ENCODE measurements around the gene XCR1.

DNA sequence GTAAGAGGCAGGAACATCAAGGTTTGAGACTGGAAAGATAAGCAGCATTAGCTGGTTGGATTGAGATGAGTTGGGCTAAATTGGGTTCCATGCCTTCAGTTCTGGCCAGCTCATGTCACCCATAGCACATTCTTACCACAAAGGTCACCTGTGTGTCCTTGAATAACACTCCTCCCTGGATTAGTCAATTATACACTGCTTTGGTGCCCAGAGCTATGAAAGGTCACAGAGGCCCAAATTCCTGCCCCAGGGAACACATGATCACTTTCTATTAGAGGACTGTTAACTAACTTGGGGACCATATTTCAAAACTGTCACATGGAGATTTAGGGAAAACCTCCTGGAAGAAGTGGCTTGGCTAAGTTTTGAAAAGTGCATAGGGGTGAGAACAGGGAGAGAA is 40.1 kb upstream of the XCR1 start:
- TF ChIP-seq, protein P1, sequence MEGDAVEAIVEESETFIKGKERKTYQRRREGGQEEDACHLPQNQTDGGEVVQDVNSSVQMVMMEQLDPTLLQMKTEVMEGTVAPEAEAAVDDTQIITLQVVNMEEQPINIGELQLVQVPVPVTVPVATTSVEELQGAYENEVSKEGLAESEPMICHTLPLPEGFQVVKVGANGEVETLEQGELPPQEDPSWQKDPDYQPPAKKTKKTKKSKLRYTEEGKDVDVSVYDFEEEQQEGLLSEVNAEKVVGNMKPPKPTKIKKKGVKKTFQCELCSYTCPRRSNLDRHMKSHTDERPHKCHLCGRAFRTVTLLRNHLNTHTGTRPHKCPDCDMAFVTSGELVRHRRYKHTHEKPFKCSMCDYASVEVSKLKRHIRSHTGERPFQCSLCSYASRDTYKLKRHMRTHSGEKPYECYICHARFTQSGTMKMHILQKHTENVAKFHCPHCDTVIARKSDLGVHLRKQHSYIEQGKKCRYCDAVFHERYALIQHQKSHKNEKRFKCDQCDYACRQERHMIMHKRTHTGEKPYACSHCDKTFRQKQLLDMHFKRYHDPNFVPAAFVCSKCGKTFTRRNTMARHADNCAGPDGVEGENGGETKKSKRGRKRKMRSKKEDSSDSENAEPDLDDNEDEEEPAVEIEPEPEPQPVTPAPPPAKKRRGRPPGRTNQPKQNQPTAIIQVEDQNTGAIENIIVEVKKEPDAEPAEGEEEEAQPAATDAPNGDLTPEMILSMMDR (conservative IDR thresholded peaks at IDR 0.05; ENCODE audit: low read length), result no peak
- TF ChIP-seq EZH2phosphoT487 (IDR thresholded peaks at IDR 0.05; ENCODE audit: borderline replicate concordance, low read depth, low read length), result no peak
